Body of pancreas (tissue), 4 donors: ENCODE results near the gene PLCB4.

Source experiments
- POLR2A ChIP-seq, 3 donors: fragments of 450-650 bp; IDR thresholded peaks; one replicate each; pipeline ENCODE4 v1.6.1; 2016; ENCODE audit warnings: antibody characterized with exemption in 3 of 3, mild to moderate bottlenecking in 2 of 3
- TF ChIP-seq, protein P1 (sequence below), 7 experiments: fragments of 450-650 bp in 4 of 7; fragments of 200-600 bp in 3 of 7; sonication (generic) in 3 of 7; IDR thresholded peaks; one replicate each; pipeline ENCODE4 v1.5.1; 2016 to 2019; ENCODE audit warnings: antibody characterized with exemption in 7 of 7

DNA sequence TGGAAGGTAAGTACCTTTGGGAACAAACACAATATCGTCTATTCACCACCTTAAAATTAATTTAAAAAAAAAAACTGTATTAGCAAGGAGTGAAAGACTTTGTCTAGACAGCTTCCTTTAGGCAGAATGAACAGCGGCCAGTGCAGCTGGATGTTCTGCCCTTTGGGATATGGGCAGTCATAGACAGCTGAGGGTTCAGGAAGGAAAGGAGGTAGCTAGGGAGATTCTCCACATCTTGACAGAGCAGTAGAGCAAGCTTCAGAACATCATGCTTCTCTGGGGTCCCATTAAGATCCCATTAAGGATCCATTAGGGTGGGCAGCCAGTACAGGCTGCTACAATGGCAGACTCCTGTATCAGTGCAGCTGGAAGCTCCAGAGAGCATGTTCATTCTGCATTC, 46.5 kb upstream of the PLCB4 start:
- no peak for TF ChIP-seq POLR2A (IDR thresholded peaks at IDR 0.05)
- TF ChIP-seq, protein P1, sequence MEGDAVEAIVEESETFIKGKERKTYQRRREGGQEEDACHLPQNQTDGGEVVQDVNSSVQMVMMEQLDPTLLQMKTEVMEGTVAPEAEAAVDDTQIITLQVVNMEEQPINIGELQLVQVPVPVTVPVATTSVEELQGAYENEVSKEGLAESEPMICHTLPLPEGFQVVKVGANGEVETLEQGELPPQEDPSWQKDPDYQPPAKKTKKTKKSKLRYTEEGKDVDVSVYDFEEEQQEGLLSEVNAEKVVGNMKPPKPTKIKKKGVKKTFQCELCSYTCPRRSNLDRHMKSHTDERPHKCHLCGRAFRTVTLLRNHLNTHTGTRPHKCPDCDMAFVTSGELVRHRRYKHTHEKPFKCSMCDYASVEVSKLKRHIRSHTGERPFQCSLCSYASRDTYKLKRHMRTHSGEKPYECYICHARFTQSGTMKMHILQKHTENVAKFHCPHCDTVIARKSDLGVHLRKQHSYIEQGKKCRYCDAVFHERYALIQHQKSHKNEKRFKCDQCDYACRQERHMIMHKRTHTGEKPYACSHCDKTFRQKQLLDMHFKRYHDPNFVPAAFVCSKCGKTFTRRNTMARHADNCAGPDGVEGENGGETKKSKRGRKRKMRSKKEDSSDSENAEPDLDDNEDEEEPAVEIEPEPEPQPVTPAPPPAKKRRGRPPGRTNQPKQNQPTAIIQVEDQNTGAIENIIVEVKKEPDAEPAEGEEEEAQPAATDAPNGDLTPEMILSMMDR (IDR thresholded peaks at IDR 0.05), result no peak
